Astrocyte (in vitro differentiated cells and primary cell): Measurements from ENCODE around the gene PNPLA7.

Experiments used
- CTCF ChIP-seq: IDR thresholded peaks from 2 replicates; pipeline ENCODE4 v1.5.1; 2011; ENCODE audit warnings: low read depth, mild to moderate bottlenecking, inconsistent platforms, low read length, moderate library complexity; ENCODE audit not compliant: insufficient read depth
- EZH2 ChIP-seq: IDR thresholded peaks from 2 replicates; pipeline ENCODE4 v1.6.1; 2012; ENCODE audit warnings: mild to moderate bottlenecking, low read length, inconsistent platforms; ENCODE audit not compliant: insufficient read depth

- no peak for TF ChIP-seq CTCF
- TF ChIP-seq EZH2, result no peak
Observed at GRCh38 chr9:137486545-137487453, 63.4 kb downstream of the PNPLA7 start.
